Endothelial cell of umbilical vein (primary cell): Measurements from ENCODE around the gene CACNA2D2. TPM values are rescaled to one million over a fixed set of nuclear protein-coding genes. Genes with fewer than 3 reads are reported as not detected.

Source experiments
- BruUV-seq: library from RNA; stranded (reverse); fragments of 400-500 nt; replicated peaks from 2 replicates; lab custom pipeline; 2021; lab: Mats Ljungman, UMichigan
- CTCF ChIA-PET: fragments of 300-600, 350-600 bp; sonication (Branson Sonifier 250); formaldehyde crosslinking; loops from one replicate; lab custom pipeline; 2021; ENCODE audit warnings: antibody characterized with exemption, inconsistent platforms; lab: Charles Lee
- POLR2A ChIA-PET: fragments of 300-600, 350-600 bp; sonication (Branson Sonifier 250); formaldehyde crosslinking; loops from one replicate; lab custom pipeline; 2021; ENCODE audit warnings: antibody characterized with exemption, inconsistent platforms; lab: Charles Lee
- DNase-seq: peaks from one replicate; pipeline ENCODE4 v3.0.0-alpha.2; 2011; ENCODE audit warnings: low read depth, low spot score
- FAIRE-seq: peaks from 2 replicates; lab custom pipeline; 2011; peaks lifted over from hg19 to GRCh38; lab: Jason Lieb, UNC
- H2AFZ ChIP-seq: 2 replicates; pipeline ENCODE4 v1.6.0; 2012; ENCODE audit warnings: low read depth, low read length, control low read depth, inconsistent platforms
- H3K27ac ChIP-seq: 2 replicates; pipeline ENCODE4 v1.5.1; 2011; ENCODE audit warnings: low read depth, mild to moderate bottlenecking, control low read depth, low read length, moderate library complexity; ENCODE audit not compliant: insufficient read depth
- H3K27me3 ChIP-seq, 2 experiments: 2 replicates each; pipeline versions ENCODE4 v1.6.0 to v1.6.1; 2011; ENCODE audit warnings: low read length in 2 of 2, mixed read lengths in 1 of 2; ENCODE audit not compliant: control insufficient read depth in 2 of 2, insufficient read depth in 2 of 2
- H3K36me3 ChIP-seq, 2 experiments: 2 replicates in 1 of 2; 3 replicates in 1 of 2; pipeline ENCODE4 v1.5.1; 2011; ENCODE audit warnings: low read length in 2 of 2, mild to moderate bottlenecking in 1 of 2, moderate library complexity in 1 of 2; ENCODE audit not compliant: control insufficient read depth in 2 of 2, insufficient read depth in 2 of 2; ENCODE audit errors: extremely low read depth in 1 of 2
- H3K4me1 ChIP-seq: 3 replicates; pipeline ENCODE4 v1.5.1; 2011; ENCODE audit warnings: mild to moderate bottlenecking, low read length; ENCODE audit not compliant: control insufficient read depth, insufficient read depth; ENCODE audit errors: extremely low read depth
- H3K4me2 ChIP-seq: 2 replicates; pipeline ENCODE4 v1.6.1; 2011; ENCODE audit warnings: low read length, control low read depth, mixed read lengths; ENCODE audit not compliant: insufficient read depth
- H3K4me3 ChIP-seq, 3 experiments: fragments of 200-600 bp in 1 of 3; sonication (generic), shearing (Covaris generic) in 1 of 3; replicated peaks in 1 of 3; 2 replicates each; pipeline ENCODE4 v1.5.1; 2011 to 2016; ENCODE audit warnings: control low read depth in 3 of 3, low read length in 3 of 3, mild to moderate bottlenecking in 2 of 3, inconsistent platforms in 1 of 3, low read depth in 1 of 3, moderate library complexity in 1 of 3; ENCODE audit not compliant: insufficient read depth in 1 of 3
- H3K79me2 ChIP-seq: 2 replicates; pipeline ENCODE4 v1.6.0; 2012; ENCODE audit warnings: low read length, inconsistent platforms; ENCODE audit not compliant: control insufficient read depth, insufficient read depth
- H3K9ac ChIP-seq: replicated peaks from 2 replicates; pipeline ENCODE3; 2011; ENCODE audit warnings: low read length, control low read depth; ENCODE audit not compliant: insufficient read depth; ENCODE audit errors: extremely low read depth
- H3K9me1 ChIP-seq: replicated peaks from 3 replicates; pipeline ENCODE4 v1.6.0; 2011; ENCODE audit warnings: mild to moderate bottlenecking, low read length; ENCODE audit not compliant: control insufficient read depth, insufficient read depth; ENCODE audit errors: extremely low read depth
- H3K9me3 ChIP-seq: replicated peaks from 2 replicates; pipeline ENCODE4 v1.5.1; 2012; ENCODE audit warnings: low read length, inconsistent platforms; ENCODE audit not compliant: control insufficient read depth, insufficient read depth
- H4K20me1 ChIP-seq: replicated peaks from 2 replicates; pipeline ENCODE3; 2011; ENCODE audit warnings: mild to moderate bottlenecking, low read length; ENCODE audit not compliant: control insufficient read depth, insufficient read depth; ENCODE audit errors: extremely low read depth
- CTCF ChIP-seq, 2 donors: IDR thresholded peaks; 1 replicate in 1 of 2; 2 replicates in 1 of 2; pipeline ENCODE4 v1.5.1; 2011; ENCODE audit warnings: low read length in 2 of 2, mild to moderate bottlenecking in 2 of 2, moderate library complexity in 2 of 2, control low read depth in 1 of 2, inconsistent platforms in 1 of 2, low read depth in 1 of 2; ENCODE audit not compliant: insufficient read depth in 1 of 2; ENCODE audit errors: extremely low read depth in 1 of 2
- FOS ChIP-seq: IDR thresholded peaks from 2 replicates; pipeline ENCODE4 v1.6.1; 2011; ENCODE audit warnings: mild to moderate bottlenecking, low read length, moderate library complexity, borderline replicate concordance; ENCODE audit not compliant: insufficient read depth
- GATA2 ChIP-seq: IDR thresholded peaks from 2 replicates; pipeline ENCODE4 v1.7.0; 2011; ENCODE audit warnings: low read depth, mild to moderate bottlenecking, moderate library complexity, mixed read lengths, low read length; ENCODE audit not compliant: insufficient read length, insufficient read depth
- JUN ChIP-seq: IDR thresholded peaks from 2 replicates; pipeline ENCODE4 v1.6.1; 2011; ENCODE audit warnings: borderline replicate concordance, low read depth; ENCODE audit not compliant: insufficient read length, insufficient read depth
- MYC ChIP-seq: IDR thresholded peaks from one replicate; pipeline ENCODE4 v1.6.1; 2011; ENCODE audit warnings: mild to moderate bottlenecking, low read depth, low read length
- POLR2A ChIP-seq: IDR thresholded peaks from 2 replicates; pipeline ENCODE4 v1.6.1; 2012; ENCODE audit warnings: low read depth, mild to moderate bottlenecking, control low read depth, low read length
- POLR2AphosphoS5 ChIP-seq: IDR thresholded peaks from 2 replicates; pipeline ENCODE4 v1.6.1; 2012; ENCODE audit warnings: low read depth, mild to moderate bottlenecking, control low read depth, low read length, moderate library complexity; ENCODE audit not compliant: insufficient read depth
- dilution Hi-C: fragments of 300-500 bp; cut with MboI; formaldehyde crosslinking; loops from one replicate; pipeline ENCODE4 v1.15.0; 2019; ENCODE audit warnings: low sequenced_read_pairs; ENCODE audit not compliant: extremely low pct_ligation_motif_present
- intact Hi-C: fragments of 100-400 bp; cut with micrococcal nuclease; formaldehyde crosslinking; loops from one replicate; pipeline ENCODE4 v1.10.0; 2022
- polyA plus RNA-seq, 4 experiments: library from polyadenylated mRNA; depleted of rRNA in 3 of 4; stranded (reverse) in 3 of 4; unstranded in 1 of 4; fragments of >200 nt; gene quantifications; 2 replicates each; pipeline versions ENCODE4 v1.2.1 to v1.2.3, GENCODE V29; 2011 to 2012; ENCODE audit warnings: missing spikeins in 1 of 4
- total RNA-seq: library from RNA; stranded (reverse); gene quantifications from 2 replicates; pipeline ENCODE4 v1.2.3, GENCODE V29; 2021
- TF ChIP-seq, protein P1 (sequence below): IDR thresholded peaks from 2 replicates; pipeline ENCODE4 v1.6.1; 2011; ENCODE audit not compliant: insufficient read depth, insufficient read length

CACNA2D2 gene
- total and polyA plus RNA-seq, 2 donors (not counting 3 experiments of a cell fraction or from before 2014, with no cell fraction given), result 0.15 TPM; not detected in 1

DNA sequence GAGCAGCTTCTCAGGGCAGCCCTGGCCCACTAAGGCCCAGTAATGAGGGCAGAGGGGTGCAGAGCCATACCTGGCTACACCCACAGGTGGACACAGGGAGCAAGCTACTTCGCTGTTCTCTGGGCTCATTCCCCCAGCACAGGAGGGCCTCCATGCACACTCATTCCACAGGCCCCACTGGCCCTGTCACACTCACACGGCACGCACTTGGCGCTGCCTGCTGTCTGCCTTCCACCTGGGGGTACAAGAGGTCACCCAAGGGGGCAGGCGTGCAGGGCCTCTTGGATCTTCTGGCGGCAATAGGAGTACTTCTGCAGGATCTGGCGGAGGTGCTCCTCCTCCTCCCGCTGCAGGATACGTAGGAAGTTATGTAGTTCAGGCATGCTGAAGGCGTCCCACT is 173.1 kb downstream of the CACNA2D2 start:
- Histone ChIP-seq H3K4me2 (no peak overlapping the region), H2AFZ (no peak overlapping the region), H3K9me3 (no peaks in the 10 kb centered on the region), H3K79me2 (peaks cover 57% of the 10 kb centered on the region), H3K27ac (no peak overlapping the region), H3K9me1 (no peaks in the 10 kb centered on the region), H3K27me3 (no peaks in the 10 kb centered on the region), H3K36me3 (peaks cover 20 to 38% of the 10 kb centered on the region in 2 experiments), H3K4me3 (no peak overlapping the region), H3K4me1 (peaks cover 34% of the 10 kb centered on the region), H3K9ac (no peak overlapping the region), H4K20me1 (no peaks in the 10 kb centered on the region)
- no peak for DNase-seq
- dilution Hi-C loops (no loop called here), intact Hi-C loops (no loop called here)
- no peak for FAIRE-seq
- no TSS peak for BruUV-seq
- ChIA-PET POLR2A (no interaction called here), CTCF (no interaction called here)
- no peak for TF ChIP-seq POLR2A
- no peak for TF ChIP-seq CTCF (IDR thresholded peaks at IDR 0.05; ENCODE audit: extremely low read depth in 1 of 2, insufficient read depth in 1 of 2, low read depth in 1 of 2, low read length in 2 of 2)
- TF ChIP-seq, protein P1, sequence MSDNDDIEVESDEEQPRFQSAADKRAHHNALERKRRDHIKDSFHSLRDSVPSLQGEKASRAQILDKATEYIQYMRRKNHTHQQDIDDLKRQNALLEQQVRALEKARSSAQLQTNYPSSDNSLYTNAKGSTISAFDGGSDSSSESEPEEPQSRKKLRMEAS, result no peak
- TF ChIP-seq FOS, result no peak
- no peak for TF ChIP-seq MYC
- TF ChIP-seq POLR2AphosphoS5, result no peak
- no peak for TF ChIP-seq JUN
- no peak for TF ChIP-seq GATA2
